OCI-LY3 (cell line): ENCODE results near the gene TEAD1.

Experiments used
- H2AFZ ChIP-seq: fragments of 200-600, 300-600 bp; shearing (Covaris generic); 2 replicates; pipeline ENCODE4 v1.6.0; 2014; ENCODE audit warnings: antibody characterized with exemption, low read depth, low read length
- H3K27ac ChIP-seq: fragments of 200-600, 300-600 bp; sonication (generic); 2 replicates; pipeline ENCODE4 v1.5.1; 2014; ENCODE audit warnings: mild to moderate bottlenecking, low read length, moderate library complexity, mixed read lengths
- H3K27me3 ChIP-seq: fragments of 200-600, 300-600 bp; sonication (generic); 2 replicates; pipeline ENCODE4 v1.6.1; 2014; ENCODE audit warnings: low read depth, low read length, mixed read lengths
- H3K36me3 ChIP-seq: fragments of 200-600, 300-600 bp; sonication (generic); replicated peaks from 2 replicates; pipeline ENCODE3; 2014; ENCODE audit warnings: low read depth, low read length, mixed read lengths
- H3K4me1 ChIP-seq: fragments of 300-600, 200-600 bp; sonication (generic); 2 replicates; pipeline ENCODE4 v1.6.1; 2014; ENCODE audit warnings: low read length, mixed read lengths
- H3K4me2 ChIP-seq: fragments of 200-600, 300-600 bp; sonication (generic); 2 replicates; pipeline ENCODE4 v1.6.1; 2014; ENCODE audit warnings: low read length, mixed read lengths
- H3K4me3 ChIP-seq: fragments of 300-600, 200-600 bp; sonication (generic); 2 replicates; pipeline ENCODE4 v1.5.1; 2014; ENCODE audit warnings: antibody characterized with exemption, mild to moderate bottlenecking, low read length, moderate library complexity
- H3K79me2 ChIP-seq: fragments of 300-600, 200-600 bp; shearing (Covaris generic); 2 replicates; pipeline ENCODE4 v1.6.1; 2014; ENCODE audit warnings: mild to moderate bottlenecking, low read length, mixed read lengths
- H3K9ac ChIP-seq: fragments of 300-600, 200-600 bp; shearing (Covaris generic); 2 replicates; pipeline ENCODE4 v1.6.0; 2014; ENCODE audit warnings: mild to moderate bottlenecking, low read length, moderate library complexity
- H3K9me3 ChIP-seq: fragments of 200-600, 300-600 bp; shearing (Covaris generic); 2 replicates; pipeline ENCODE4 v1.6.1; 2014; ENCODE audit warnings: low read length, mixed read lengths; ENCODE audit not compliant: insufficient read depth
- H4K20me1 ChIP-seq: fragments of 200-600, 300-600 bp; sonication (generic); 2 replicates; pipeline ENCODE4 v1.6.1; 2016; ENCODE audit warnings: low read length, mixed read lengths; ENCODE audit not compliant: insufficient read depth
- EZH2phosphoT487 ChIP-seq: fragments of 200-600 bp; shearing (Covaris generic); IDR thresholded peaks from 2 replicates; pipeline ENCODE4 v1.6.1; 2018; ENCODE audit warnings: antibody characterized with exemption, mixed run types, low read depth
- TF ChIP-seq, protein P1 (sequence below): fragments of 200-600, 300-600 bp; sonication (generic); IDR thresholded peaks from 2 replicates; pipeline ENCODE4 v1.5.1; 2014; ENCODE audit warnings: antibody characterized with exemption, low read length, low read depth

The TEAD1 gene

DNA sequence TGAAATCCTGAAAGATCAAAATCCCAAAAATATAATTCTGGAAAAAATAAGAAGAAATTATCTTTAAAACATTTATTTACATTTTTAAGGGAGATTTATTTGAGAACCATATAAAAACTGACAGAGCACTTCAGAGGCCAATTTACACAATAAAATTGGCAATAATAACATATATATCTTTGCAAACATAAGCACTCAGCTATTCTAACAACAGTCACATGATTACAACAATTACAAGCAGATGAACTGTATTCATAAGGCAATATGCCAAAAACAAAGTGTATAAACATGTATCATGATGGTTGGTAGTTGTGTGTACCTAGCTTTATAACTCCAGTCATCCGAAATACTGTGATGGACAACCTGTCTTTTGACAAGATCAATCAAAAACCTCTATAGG, 317.2 kb downstream of the TEAD1 start:
- no peak overlapping the region for H3K9ac ChIP-seq
- no peaks in the 10 kb centered on the region for H3K27me3 ChIP-seq
- H3K9me3 ChIP-seq = no peaks in the 10 kb centered on the region
- H2AFZ ChIP-seq = peak overlapping the region; percentile 30; the same call in 1 of the 2 replicates
- peaks cover 6% of the 10 kb centered on the region; the same call in 1 of the 2 replicates for H3K4me1 ChIP-seq
- TF ChIP-seq, protein P1, sequence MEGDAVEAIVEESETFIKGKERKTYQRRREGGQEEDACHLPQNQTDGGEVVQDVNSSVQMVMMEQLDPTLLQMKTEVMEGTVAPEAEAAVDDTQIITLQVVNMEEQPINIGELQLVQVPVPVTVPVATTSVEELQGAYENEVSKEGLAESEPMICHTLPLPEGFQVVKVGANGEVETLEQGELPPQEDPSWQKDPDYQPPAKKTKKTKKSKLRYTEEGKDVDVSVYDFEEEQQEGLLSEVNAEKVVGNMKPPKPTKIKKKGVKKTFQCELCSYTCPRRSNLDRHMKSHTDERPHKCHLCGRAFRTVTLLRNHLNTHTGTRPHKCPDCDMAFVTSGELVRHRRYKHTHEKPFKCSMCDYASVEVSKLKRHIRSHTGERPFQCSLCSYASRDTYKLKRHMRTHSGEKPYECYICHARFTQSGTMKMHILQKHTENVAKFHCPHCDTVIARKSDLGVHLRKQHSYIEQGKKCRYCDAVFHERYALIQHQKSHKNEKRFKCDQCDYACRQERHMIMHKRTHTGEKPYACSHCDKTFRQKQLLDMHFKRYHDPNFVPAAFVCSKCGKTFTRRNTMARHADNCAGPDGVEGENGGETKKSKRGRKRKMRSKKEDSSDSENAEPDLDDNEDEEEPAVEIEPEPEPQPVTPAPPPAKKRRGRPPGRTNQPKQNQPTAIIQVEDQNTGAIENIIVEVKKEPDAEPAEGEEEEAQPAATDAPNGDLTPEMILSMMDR = no peak
- no peak for TF ChIP-seq EZH2phosphoT487
- no peak overlapping the region for H3K27ac ChIP-seq
- H3K36me3 ChIP-seq = no peaks in the 10 kb centered on the region
- no peaks in the 10 kb centered on the region for H4K20me1 ChIP-seq
- H3K79me2 ChIP-seq = no peaks in the 10 kb centered on the region
- no peak overlapping the region for H3K4me2 ChIP-seq
- H3K4me3 ChIP-seq = no peak overlapping the region

DNA sequence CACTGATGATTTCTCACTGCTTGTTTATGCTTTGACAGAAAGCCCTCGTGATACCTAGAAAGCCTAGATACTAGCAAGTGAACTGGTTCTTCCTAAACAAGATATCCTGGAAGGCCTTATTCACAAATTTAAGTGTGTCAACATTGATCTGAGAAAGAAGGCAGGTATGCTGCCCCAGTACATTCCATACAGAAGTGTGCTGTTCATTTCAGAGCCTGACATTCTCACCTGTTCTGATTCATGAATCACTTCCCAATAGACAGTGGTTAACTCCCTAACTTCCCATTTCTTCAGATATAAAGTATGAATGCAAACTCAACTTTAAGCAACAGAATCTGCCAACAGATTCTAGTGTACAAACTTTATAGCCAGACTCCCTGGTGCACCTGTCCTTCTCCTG, 319.4 kb downstream of the TEAD1 start:
- Histone ChIP-seq H3K4me2 (no peak overlapping the region), H3K4me1 (peaks cover 6% of the 10 kb centered on the region; the same call in 1 of the 2 replicates), H3K79me2 (no peaks in the 10 kb centered on the region), H3K4me3 (no peak overlapping the region), H2AFZ (no peak overlapping the region), H3K9ac (no peak overlapping the region), H3K27ac (no peak overlapping the region), H3K27me3 (no peaks in the 10 kb centered on the region), H4K20me1 (no peaks in the 10 kb centered on the region), H3K9me3 (no peaks in the 10 kb centered on the region), H3K36me3 (no peaks in the 10 kb centered on the region)
- TF ChIP-seq, protein P1 = no peak
- no peak for TF ChIP-seq EZH2phosphoT487
